ENCODE measurements around the gene PRDM16.

Gene PRDM16

GRCh38 chr1:3337798-3338724, 269.1 kb downstream of the PRDM16 start:
- no peak for ATAC-seq (replicated peaks)
- no peak for DNase-seq

DNA sequence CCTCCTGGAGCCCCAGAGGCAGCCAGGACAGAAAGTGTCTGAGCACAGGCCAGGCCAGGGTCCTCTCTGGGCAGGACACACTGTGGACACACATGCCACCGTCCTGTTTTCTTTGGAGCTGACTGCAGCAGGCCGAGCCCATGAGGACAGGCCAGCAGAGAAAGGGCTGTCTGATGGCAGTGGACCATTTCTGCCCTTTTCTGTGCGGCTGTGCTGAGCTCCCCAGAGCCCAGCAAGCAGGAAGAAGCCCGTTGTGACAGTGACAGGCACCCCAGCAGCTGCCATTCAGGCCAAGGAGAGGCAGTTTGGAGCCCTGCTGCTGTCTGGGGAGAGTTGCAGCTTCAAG, 269.7 kb downstream of the PRDM16 start:
- no peak for DNase-seq
- H3K27me3 Mint-ChIP-seq: no peaks in the 10 kb centered on the region
- H3K9me3 Mint-ChIP-seq: peaks cover 0 to 3% of the 10 kb centered on the region in 2 donors
- no peaks in the 10 kb centered on the region for H3K4me1 Mint-ChIP-seq
- no peaks in the 10 kb centered on the region for H3K36me3 Mint-ChIP-seq
- H3K27ac Mint-ChIP-seq: no peak overlapping the region
- no peak for ATAC-seq (replicated peaks)
- no peak overlapping the region for H3K4me3 Mint-ChIP-seq

More at GRCh38 chr1:3337798-3338724, 269.1 kb downstream of the PRDM16 start:
- H3K27me3 Mint-ChIP-seq: peaks cover 0 to under 1% of the 10 kb centered on the region in 2 donors
- no peak overlapping the region for H3K27ac Mint-ChIP-seq
- H3K36me3 Mint-ChIP-seq: no peaks in the 10 kb centered on the region
- H3K4me3 Mint-ChIP-seq: no peak overlapping the region
- H3K9me3 Mint-ChIP-seq: no peaks in the 10 kb centered on the region
- no peaks in the 10 kb centered on the region for H3K4me1 Mint-ChIP-seq

GRCh38 chr1:3339856-3340255, 270.9 kb downstream of the PRDM16 start:
- peaks cover 2 to 3% of the 10 kb centered on the region in 2 donors for H3K36me3 Mint-ChIP-seq
- no peaks in the 10 kb centered on the region for H3K27me3 Mint-ChIP-seq
- H3K4me1 Mint-ChIP-seq: no peaks in the 10 kb centered on the region
- peaks cover 10 to 12% of the 10 kb centered on the region in 2 donors for H3K9me3 Mint-ChIP-seq
- no peak overlapping the region for H3K4me3 Mint-ChIP-seq
- H3K27ac Mint-ChIP-seq: no peak overlapping the region
- ATAC-seq (replicated peaks) (no peak), DNase-seq (no peak)

GRCh38 chr1:3340548-3341235, 271.7 kb downstream of the PRDM16 start:
- H3K9me3 Mint-ChIP-seq: peaks cover 13 to 18% of the 10 kb centered on the region in 2 donors
- ATAC-seq (replicated peaks) (no peak), DNase-seq (no peak)
- H3K36me3 Mint-ChIP-seq: peaks cover 2 to 3% of the 10 kb centered on the region in 2 donors
- no peaks in the 10 kb centered on the region for H3K4me1 Mint-ChIP-seq
- H3K4me3 Mint-ChIP-seq: no peak overlapping the region
- H3K27me3 Mint-ChIP-seq: no peaks in the 10 kb centered on the region
- H3K27ac Mint-ChIP-seq: no peak overlapping the region

- ATAC-seq (replicated peaks) (no peak), DNase-seq (no peak)
- Mint-ChIP-seq H3K4me3 (no peak overlapping the region), H3K36me3 (peaks cover 2 to 3% of the 10 kb centered on the region in 2 donors), H3K9me3 (peaks cover 13 to 20% of the 10 kb centered on the region in 2 donors), H3K27me3 (peaks cover 0 to under 1% of the 10 kb centered on the region in 2 donors), H3K4me1 (no peaks in the 10 kb centered on the region), H3K27ac (no peak overlapping the region)
These were observed 272.4 kb downstream of the PRDM16 start for GRCh38 chr1:3341236-3341994.

GRCh38 chr1:3342960-3343359, 274.0 kb downstream of the PRDM16 start:
- Mint-ChIP-seq H3K27ac (no peak overlapping the region), H3K4me1 (no peaks in the 10 kb centered on the region), H3K36me3 (peaks cover 2 to 3% of the 10 kb centered on the region in 2 donors), H3K9me3 (peaks cover 13 to 24% of the 10 kb centered on the region in 2 donors), H3K27me3 (peaks cover 0 to 5% of the 10 kb centered on the region in 2 donors), H3K4me3 (no peak overlapping the region)
- DNase-seq: no peak
- ATAC-seq (replicated peaks): no peak

- Mint-ChIP-seq H3K9me3 (peaks cover 13 to 24% of the 10 kb centered on the region in 2 donors), H3K27me3 (peaks cover 0 to 5% of the 10 kb centered on the region in 2 donors), H3K4me1 (no peaks in the 10 kb centered on the region), H3K27ac (no peak overlapping the region), H3K4me3 (no peak overlapping the region), H3K36me3 (peaks cover 2 to 3% of the 10 kb centered on the region in 2 donors)
- no peak for DNase-seq
- no peak for ATAC-seq (replicated peaks)
These were observed 275.4 kb downstream of the PRDM16 start for GRCh38 chr1:3344395-3344794.

GRCh38 chr1:3345792-3346191, 276.8 kb downstream of the PRDM16 start:
- Mint-ChIP-seq H3K4me3 (no peak overlapping the region), H3K9me3 (peaks cover 13 to 24% of the 10 kb centered on the region in 2 donors), H3K27ac (no peak overlapping the region), H3K4me1 (no peaks in the 10 kb centered on the region), H3K27me3 (peaks cover 0 to 17% of the 10 kb centered on the region in 2 donors), H3K36me3 (peaks cover 2 to 3% of the 10 kb centered on the region in 2 donors)
- DNase-seq (no peak), ATAC-seq (replicated peaks) (no peak)

DNA sequence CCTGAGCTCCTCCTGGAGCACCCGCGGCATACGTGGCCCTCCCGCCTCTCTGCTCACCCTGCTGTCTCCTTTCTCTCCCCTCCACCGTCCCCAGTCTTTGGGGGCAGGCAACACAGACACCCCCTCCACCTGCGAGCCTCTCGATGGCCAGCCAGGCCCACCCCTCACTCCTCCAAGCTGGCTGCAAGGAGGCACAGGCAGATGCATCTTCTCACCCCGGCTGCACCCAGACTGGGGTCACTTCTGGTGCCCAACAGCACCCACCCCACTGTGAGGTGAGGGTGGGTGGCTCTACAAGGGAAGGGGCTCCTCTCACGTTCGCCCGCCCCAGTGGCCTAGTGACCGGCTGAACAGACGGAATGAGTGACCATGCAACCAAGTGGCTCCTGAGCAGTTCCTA, 277.5 kb downstream of the PRDM16 start:
- Mint-ChIP-seq H3K4me3 (no peak overlapping the region), H3K27me3 (peaks cover 0 to 22% of the 10 kb centered on the region in 2 donors), H3K27ac (no peak overlapping the region), H3K4me1 (no peaks in the 10 kb centered on the region), H3K36me3 (peaks cover 2 to 3% of the 10 kb centered on the region in 2 donors), H3K9me3 (peaks cover 13 to 24% of the 10 kb centered on the region in 2 donors)
- ATAC-seq (replicated peaks) (no peak), DNase-seq (no peak)

GRCh38 chr1:3347257-3348020, 278.4 kb downstream of the PRDM16 start:
- Mint-ChIP-seq H3K27me3 (peaks cover 3 to 29% of the 10 kb centered on the region in 2 donors), H3K36me3 (peaks cover 2 to 3% of the 10 kb centered on the region in 2 donors), H3K4me3 (no peak overlapping the region), H3K27ac (no peak overlapping the region), H3K4me1 (peaks cover 0 to 3% of the 10 kb centered on the region in 2 donors), H3K9me3 (peaks cover 13 to 24% of the 10 kb centered on the region in 2 donors)
- no peak for ATAC-seq (replicated peaks)
- DNase-seq: no peak

- no peak overlapping the region for H3K4me3 Mint-ChIP-seq
These were observed 279.3 kb downstream of the PRDM16 start for GRCh38 chr1:3348196-3348865.

GRCh38 chr1:3349161-3349967, 280.4 kb downstream of the PRDM16 start:
- peaks cover 0 to 3% of the 10 kb centered on the region in 2 donors for H3K4me1 Mint-ChIP-seq
- peaks cover 7 to 40% of the 10 kb centered on the region in 2 donors for H3K27me3 Mint-ChIP-seq
- no peaks in the 10 kb centered on the region for H3K36me3 Mint-ChIP-seq
- no peak overlapping the region for H3K27ac Mint-ChIP-seq
- ATAC-seq (replicated peaks): no peak
- H3K9me3 Mint-ChIP-seq: peaks cover 6 to 17% of the 10 kb centered on the region in 2 donors
- DNase-seq: no peak
- no peak overlapping the region for H3K4me3 Mint-ChIP-seq

More at GRCh38 chr1:3348196-3348865, 279.3 kb downstream of the PRDM16 start:
- Mint-ChIP-seq H3K9me3 (peaks cover 13 to 23% of the 10 kb centered on the region in 2 donors), H3K27me3 (peaks cover 6 to 38% of the 10 kb centered on the region in 2 donors), H3K36me3 (peaks cover 2 to 3% of the 10 kb centered on the region in 2 donors), H3K4me1 (peaks cover 0 to 3% of the 10 kb centered on the region in 2 donors), H3K27ac (peak overlapping the region; percentile 37)
- DNase-seq (no peak), ATAC-seq (replicated peaks) (no peak)

Measured in stimulated activated naive B cell treated with anti-CD40 and anti-IgM and Interleukin-4, amounts not matched to agents 10 μg/mL and 1 μg/mL and 100 μg/mL, for 72 hours (primary cell).